ENCODE measurements around the gene ANKRD28.

ANKRD28 gene

GRCh38 chr3:15682561-15683185, 115.1 kb downstream of the ANKRD28 start:
- H3K36me3 ChIP-seq (ENCODE audit: insufficient read depth, low read length), result peaks cover 75% of the 10 kb centered on the region
- H3K79me2 ChIP-seq (ENCODE audit: insufficient read depth, low read length), result no peaks in the 10 kb centered on the region
- H3K27ac ChIP-seq (ENCODE audit: low read depth, low read length, poor library complexity, severe bottlenecking), result no peak overlapping the region
- no peaks in the 10 kb centered on the region for H3K4me1 ChIP-seq (ENCODE audit: insufficient read depth, low read length, severe bottlenecking)
- H3K27me3 ChIP-seq (ENCODE audit: insufficient read depth, low read length), result no peaks in the 10 kb centered on the region
- no peaks in the 10 kb centered on the region for H3K9me2 ChIP-seq (ENCODE audit: low read depth, low read length)
- H3K9me3 ChIP-seq (ENCODE audit: low read length), result no peaks in the 10 kb centered on the region
- no peak overlapping the region for H2AFZ ChIP-seq (ENCODE audit: low read length)
- H3K4me2 ChIP-seq (ENCODE audit: low read length), result no peak overlapping the region
- H3K4me3 ChIP-seq (ENCODE audit: low read depth, low read length, poor library complexity, severe bottlenecking), result no peak overlapping the region
- no peaks in the 10 kb centered on the region for H3F3A ChIP-seq (ENCODE audit: insufficient read depth, low read length)
- H3K9ac ChIP-seq (ENCODE audit: low read length), result no peak overlapping the region
- no peaks in the 10 kb centered on the region for H4K20me1 ChIP-seq (ENCODE audit: insufficient read depth, low read length)
- TF ChIP-seq EZH2 (IDR thresholded peaks at IDR 0.05; ENCODE audit: borderline replicate concordance, low read length), result no peak
- TF ChIP-seq, protein P1, sequence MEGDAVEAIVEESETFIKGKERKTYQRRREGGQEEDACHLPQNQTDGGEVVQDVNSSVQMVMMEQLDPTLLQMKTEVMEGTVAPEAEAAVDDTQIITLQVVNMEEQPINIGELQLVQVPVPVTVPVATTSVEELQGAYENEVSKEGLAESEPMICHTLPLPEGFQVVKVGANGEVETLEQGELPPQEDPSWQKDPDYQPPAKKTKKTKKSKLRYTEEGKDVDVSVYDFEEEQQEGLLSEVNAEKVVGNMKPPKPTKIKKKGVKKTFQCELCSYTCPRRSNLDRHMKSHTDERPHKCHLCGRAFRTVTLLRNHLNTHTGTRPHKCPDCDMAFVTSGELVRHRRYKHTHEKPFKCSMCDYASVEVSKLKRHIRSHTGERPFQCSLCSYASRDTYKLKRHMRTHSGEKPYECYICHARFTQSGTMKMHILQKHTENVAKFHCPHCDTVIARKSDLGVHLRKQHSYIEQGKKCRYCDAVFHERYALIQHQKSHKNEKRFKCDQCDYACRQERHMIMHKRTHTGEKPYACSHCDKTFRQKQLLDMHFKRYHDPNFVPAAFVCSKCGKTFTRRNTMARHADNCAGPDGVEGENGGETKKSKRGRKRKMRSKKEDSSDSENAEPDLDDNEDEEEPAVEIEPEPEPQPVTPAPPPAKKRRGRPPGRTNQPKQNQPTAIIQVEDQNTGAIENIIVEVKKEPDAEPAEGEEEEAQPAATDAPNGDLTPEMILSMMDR (IDR thresholded peaks at IDR 0.05; ENCODE audit: low read length), result no peak

DNA sequence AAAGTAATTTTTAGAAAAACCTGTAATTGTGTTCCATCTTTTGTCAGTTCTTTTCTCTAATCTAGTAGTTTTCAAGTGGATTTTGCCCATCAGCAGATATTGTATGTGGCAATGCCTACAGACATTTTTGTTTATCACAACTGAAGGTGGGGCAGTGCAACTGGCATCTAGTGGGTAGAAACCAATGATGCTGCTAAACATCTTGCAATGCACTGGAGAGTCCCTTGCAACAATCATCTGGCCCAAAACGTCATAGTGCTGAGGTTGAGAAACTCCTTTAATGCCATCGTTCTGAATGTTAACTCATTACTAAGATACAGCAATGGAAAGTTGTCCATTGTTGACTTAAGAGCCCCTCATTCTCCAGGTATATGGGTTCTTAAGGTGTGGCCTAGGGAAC, 116.1 kb downstream of the ANKRD28 start:
- Histone ChIP-seq H3K4me2 (ENCODE audit: low read length) (no peak overlapping the region), H3K9me2 (ENCODE audit: low read depth, low read length) (no peaks in the 10 kb centered on the region), H3K9ac (ENCODE audit: low read length) (no peak overlapping the region), H3K27ac (ENCODE audit: low read depth, low read length, poor library complexity, severe bottlenecking) (no peak overlapping the region), H3K9me3 (ENCODE audit: low read length) (no peaks in the 10 kb centered on the region), H3K79me2 (ENCODE audit: insufficient read depth, low read length) (no peaks in the 10 kb centered on the region), H3F3A (ENCODE audit: insufficient read depth, low read length) (no peaks in the 10 kb centered on the region), H3K36me3 (ENCODE audit: insufficient read depth, low read length) (peaks cover 79% of the 10 kb centered on the region), H3K4me1 (ENCODE audit: insufficient read depth, low read length, severe bottlenecking) (no peaks in the 10 kb centered on the region), H2AFZ (ENCODE audit: low read length) (no peak overlapping the region), H3K4me3 (ENCODE audit: low read depth, low read length, poor library complexity, severe bottlenecking) (no peak overlapping the region), H3K27me3 (ENCODE audit: insufficient read depth, low read length) (no peaks in the 10 kb centered on the region), H4K20me1 (ENCODE audit: insufficient read depth, low read length) (no peaks in the 10 kb centered on the region)
- TF ChIP-seq, protein P1 (IDR thresholded peaks at IDR 0.05; ENCODE audit: low read length), result no peak
- no peak for TF ChIP-seq EZH2 (IDR thresholded peaks at IDR 0.05; ENCODE audit: borderline replicate concordance, low read length)

DNA sequence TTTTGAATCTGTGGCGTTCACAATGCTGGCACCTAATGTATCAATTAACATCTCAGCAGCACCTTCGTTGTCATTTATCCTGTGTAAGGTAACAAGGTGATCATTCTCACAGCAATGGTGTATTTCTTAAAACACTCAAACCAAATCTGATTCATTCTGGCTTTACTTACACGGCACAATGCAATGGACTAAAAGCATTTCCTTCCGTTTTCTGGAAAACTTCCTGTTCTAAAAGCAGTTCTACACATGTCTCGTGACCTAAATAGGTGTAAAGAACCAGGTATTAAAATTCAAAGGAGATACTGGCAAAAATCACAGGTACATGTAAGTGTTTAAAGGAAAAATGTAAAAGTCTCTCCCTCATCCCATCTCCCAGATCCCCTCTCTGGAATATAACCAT, 118.5 kb downstream of the ANKRD28 start:
- Histone ChIP-seq H3F3A (ENCODE audit: insufficient read depth, low read length) (no peaks in the 10 kb centered on the region), H3K9me3 (ENCODE audit: low read length) (no peaks in the 10 kb centered on the region), H3K79me2 (ENCODE audit: insufficient read depth, low read length) (no peaks in the 10 kb centered on the region), H3K9me2 (ENCODE audit: low read depth, low read length) (no peaks in the 10 kb centered on the region), H4K20me1 (ENCODE audit: insufficient read depth, low read length) (no peaks in the 10 kb centered on the region), H2AFZ (ENCODE audit: low read length) (no peak overlapping the region), H3K27ac (ENCODE audit: low read depth, low read length, poor library complexity, severe bottlenecking) (no peak overlapping the region), H3K27me3 (ENCODE audit: insufficient read depth, low read length) (no peaks in the 10 kb centered on the region), H3K4me2 (ENCODE audit: low read length) (no peak overlapping the region), H3K9ac (ENCODE audit: low read length) (no peak overlapping the region), H3K4me1 (ENCODE audit: insufficient read depth, low read length, severe bottlenecking) (no peaks in the 10 kb centered on the region), H3K4me3 (ENCODE audit: low read depth, low read length, poor library complexity, severe bottlenecking) (no peak overlapping the region), H3K36me3 (ENCODE audit: insufficient read depth, low read length) (peaks cover 73% of the 10 kb centered on the region)
- TF ChIP-seq EZH2 (IDR thresholded peaks at IDR 0.05; ENCODE audit: borderline replicate concordance, low read length), result no peak
- TF ChIP-seq, protein P1 (IDR thresholded peaks at IDR 0.05; ENCODE audit: low read length), result no peak
